Measurements from ENCODE around the gene MYO15A. TPM values are rescaled to one million over a fixed set of nuclear protein-coding genes. Genes with fewer than 3 reads are reported as not detected.

Gene MYO15A
- total RNA-seq, 1 donor: 0.84 TPM

- H3K4me3 ChIP-seq (ENCODE audit: low read length): no peak overlapping the region
Measured at GRCh38 chr17:18155179-18155578, 46.6 kb downstream of the MYO15A start.

GRCh38 chr17:18156171-18156975 lies 47.8 kb downstream of the MYO15A start:
- no peak overlapping the region for H3K4me3 ChIP-seq (ENCODE audit: low read length)
- H3K9me3 ChIP-seq (ENCODE audit: low read depth, low read length): no peaks in the 10 kb centered on the region
- H3K27me3 ChIP-seq (ENCODE audit: insufficient read depth, low read length): no peaks in the 10 kb centered on the region
- H3K4me1 ChIP-seq (ENCODE audit: insufficient read depth, low read length): peaks cover 17% of the 10 kb centered on the region

More at GRCh38 chr17:18155179-18155578, 46.6 kb downstream of the MYO15A start:
- Histone ChIP-seq H3K4me1 (ENCODE audit: insufficient read depth, low read length) (peaks cover 17% of the 10 kb centered on the region), H3K27me3 (ENCODE audit: insufficient read depth, low read length) (no peaks in the 10 kb centered on the region), H3K9me3 (ENCODE audit: low read depth, low read length) (no peaks in the 10 kb centered on the region)

- Histone ChIP-seq H3K27me3 (ENCODE audit: insufficient read depth, low read length) (no peaks in the 10 kb centered on the region), H3K4me1 (ENCODE audit: insufficient read depth, low read length) (peaks cover 17% of the 10 kb centered on the region), H3K9me3 (ENCODE audit: low read depth, low read length) (no peaks in the 10 kb centered on the region), H3K4me3 (ENCODE audit: low read length) (no peak overlapping the region)
Measured at GRCh38 chr17:18156976-18157280, 48.4 kb downstream of the MYO15A start.

GRCh38 chr17:18157354-18157985 lies 48.9 kb downstream of the MYO15A start:
- H3K9me3 ChIP-seq (ENCODE audit: low read depth, low read length): no peaks in the 10 kb centered on the region
- no peak overlapping the region for H3K4me3 ChIP-seq (ENCODE audit: low read length)
- peaks cover 17% of the 10 kb centered on the region for H3K4me1 ChIP-seq (ENCODE audit: insufficient read depth, low read length)
- no peaks in the 10 kb centered on the region for H3K27me3 ChIP-seq (ENCODE audit: insufficient read depth, low read length)

- H3K27me3 ChIP-seq (ENCODE audit: insufficient read depth, low read length): no peaks in the 10 kb centered on the region
- H3K9me3 ChIP-seq (ENCODE audit: low read depth, low read length): no peaks in the 10 kb centered on the region
- peaks cover 15% of the 10 kb centered on the region for H3K4me1 ChIP-seq (ENCODE audit: insufficient read depth, low read length)
- H3K4me3 ChIP-seq (ENCODE audit: low read length): peak overlapping the region; percentile 43
Measured at GRCh38 chr17:18158022-18158600, 49.6 kb downstream of the MYO15A start.

GRCh38 chr17:18159551-18160120 lies 51.1 kb downstream of the MYO15A start:
- Histone ChIP-seq H3K9me3 (ENCODE audit: low read depth, low read length) (no peaks in the 10 kb centered on the region), H3K27me3 (ENCODE audit: insufficient read depth, low read length) (no peaks in the 10 kb centered on the region), H3K4me3 (ENCODE audit: low read length) (no peak overlapping the region), H3K4me1 (ENCODE audit: insufficient read depth, low read length) (peaks cover 12% of the 10 kb centered on the region)

GRCh38 chr17:18160128-18160856 lies 51.7 kb downstream of the MYO15A start:
- no peaks in the 10 kb centered on the region for H3K27me3 ChIP-seq (ENCODE audit: insufficient read depth, low read length)
- no peaks in the 10 kb centered on the region for H3K9me3 ChIP-seq (ENCODE audit: low read depth, low read length)
- no peak overlapping the region for H3K4me3 ChIP-seq (ENCODE audit: low read length)
- peaks cover 12% of the 10 kb centered on the region for H3K4me1 ChIP-seq (ENCODE audit: insufficient read depth, low read length)

- Histone ChIP-seq H3K4me3 (ENCODE audit: low read length) (no peak overlapping the region), H3K27me3 (ENCODE audit: insufficient read depth, low read length) (no peaks in the 10 kb centered on the region), H3K4me1 (ENCODE audit: insufficient read depth, low read length) (peaks cover 12% of the 10 kb centered on the region), H3K9me3 (ENCODE audit: low read depth, low read length) (no peaks in the 10 kb centered on the region)
Measured at GRCh38 chr17:18161207-18162145, 52.9 kb downstream of the MYO15A start.

- H3K9me3 ChIP-seq (ENCODE audit: low read depth, low read length): no peaks in the 10 kb centered on the region
- H3K4me3 ChIP-seq (ENCODE audit: low read length): no peak overlapping the region
- H3K27me3 ChIP-seq (ENCODE audit: insufficient read depth, low read length): no peaks in the 10 kb centered on the region
Measured at GRCh38 chr17:18163547-18163946, 55.0 kb downstream of the MYO15A start.

GRCh38 chr17:18166894-18167293 lies 58.3 kb downstream of the MYO15A start:
- H3K9me3 ChIP-seq (ENCODE audit: low read depth, low read length): no peaks in the 10 kb centered on the region
- H3K4me3 ChIP-seq (ENCODE audit: low read length): no peak overlapping the region
- H3K27me3 ChIP-seq (ENCODE audit: insufficient read depth, low read length): no peaks in the 10 kb centered on the region
- no peaks in the 10 kb centered on the region for H3K4me1 ChIP-seq (ENCODE audit: insufficient read depth, low read length)

More at GRCh38 chr17:18163547-18163946, 55.0 kb downstream of the MYO15A start:
- H3K4me1 ChIP-seq (ENCODE audit: insufficient read depth, low read length): peaks cover 3% of the 10 kb centered on the region

- Histone ChIP-seq H3K9me3 (ENCODE audit: low read depth, low read length) (no peaks in the 10 kb centered on the region), H3K27me3 (ENCODE audit: insufficient read depth, low read length) (no peaks in the 10 kb centered on the region), H3K4me1 (ENCODE audit: insufficient read depth, low read length) (no peaks in the 10 kb centered on the region), H3K4me3 (ENCODE audit: low read length) (no peak overlapping the region)
Measured at GRCh38 chr17:18167421-18167820, 58.9 kb downstream of the MYO15A start.

GRCh38 chr17:18172531-18173278 lies 64.1 kb downstream of the MYO15A start:
- no peaks in the 10 kb centered on the region for H3K27me3 ChIP-seq (ENCODE audit: insufficient read depth, low read length)

GRCh38 chr17:18173740-18174139 lies 65.2 kb downstream of the MYO15A start:
- Histone ChIP-seq H3K27me3 (ENCODE audit: insufficient read depth, low read length) (no peaks in the 10 kb centered on the region), H3K9me3 (ENCODE audit: low read depth, low read length) (no peaks in the 10 kb centered on the region), H3K4me1 (ENCODE audit: insufficient read depth, low read length) (peaks cover 10% of the 10 kb centered on the region), H3K4me3 (ENCODE audit: low read length) (no peak overlapping the region)

More at GRCh38 chr17:18172531-18173278, 64.1 kb downstream of the MYO15A start:
- Histone ChIP-seq H3K9me3 (ENCODE audit: low read depth, low read length) (no peaks in the 10 kb centered on the region), H3K4me3 (ENCODE audit: low read length) (no peak overlapping the region), H3K4me1 (ENCODE audit: insufficient read depth, low read length) (peaks cover 10% of the 10 kb centered on the region)
